Left hindlimb (tissue), 1 donor: ENCODE data around the gene DNHD1.
"Not testable (repeated sequence)": the region's sequence is repeated elsewhere in the genome, so short reads cannot be mapped to it uniquely, and the experiment has no call there.

Source experiments
- DNase-seq: peaks from one replicate; pipeline ENCODE4 v3.0.0-alpha.2; 2018

The DNHD1 gene

DNA sequence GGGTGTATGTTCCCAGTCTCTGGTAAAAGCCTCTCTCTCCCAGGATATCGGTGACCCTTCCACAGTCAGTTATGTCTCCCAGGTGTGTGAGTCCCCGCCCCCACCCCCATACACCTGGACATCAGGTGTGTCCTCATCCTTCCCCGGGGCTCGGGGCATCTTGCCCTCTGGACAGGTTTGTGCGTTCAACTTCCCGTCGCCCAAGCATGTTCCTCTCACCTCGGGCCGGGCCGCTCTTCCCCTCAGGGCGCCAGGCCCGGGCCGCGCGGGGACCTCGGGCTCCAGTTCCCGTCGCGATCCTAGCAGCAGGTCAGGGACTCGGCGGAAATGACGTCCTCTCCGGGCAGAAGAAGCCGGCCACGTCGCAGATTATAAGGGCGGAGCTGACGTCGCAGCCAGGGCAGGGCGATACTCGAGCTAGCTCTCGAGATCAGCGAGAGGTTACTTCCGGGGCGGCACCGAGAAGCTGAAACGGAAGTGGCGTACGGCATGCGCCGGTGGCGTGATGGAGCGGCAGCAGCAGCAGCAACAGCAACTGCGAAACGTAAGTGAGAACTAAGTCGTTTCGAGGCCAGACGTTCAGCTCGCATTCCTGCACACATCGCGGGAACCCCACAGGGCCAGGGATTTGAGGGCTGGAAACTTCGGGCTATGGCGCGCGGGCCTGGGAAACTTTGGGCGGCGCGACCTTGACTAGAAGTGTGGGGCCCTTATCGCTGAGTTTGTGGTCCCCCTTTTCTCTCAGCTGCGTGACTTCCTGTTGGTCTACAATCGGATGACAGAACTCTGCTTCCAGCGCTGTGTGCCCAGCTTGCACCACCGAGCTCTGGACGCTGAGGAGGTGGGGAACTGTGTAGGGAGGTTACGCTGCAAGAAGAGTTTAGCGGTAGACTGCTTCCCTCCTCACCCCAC lies 15.8 kb upstream of the DNHD1 start, which contains the start of the genes ARFIP2 and TIMM10B:
TSS of gene ARFIP2 (minus strand) at position 320 of the 912 bp plus-strand sequence. CDS start 910 bp downstream, outside the sequence.
TSS of gene TIMM10B (plus strand) at position 490 of the 912 bp plus-strand sequence. CDS start at position 506, 16 bp downstream.
- peak; percentile 99 for DNase-seq

- DNase-seq = no peak
Measured at GRCh38 chr11:6481924-6482275, 15.2 kb upstream of the DNHD1 start.

DNA sequence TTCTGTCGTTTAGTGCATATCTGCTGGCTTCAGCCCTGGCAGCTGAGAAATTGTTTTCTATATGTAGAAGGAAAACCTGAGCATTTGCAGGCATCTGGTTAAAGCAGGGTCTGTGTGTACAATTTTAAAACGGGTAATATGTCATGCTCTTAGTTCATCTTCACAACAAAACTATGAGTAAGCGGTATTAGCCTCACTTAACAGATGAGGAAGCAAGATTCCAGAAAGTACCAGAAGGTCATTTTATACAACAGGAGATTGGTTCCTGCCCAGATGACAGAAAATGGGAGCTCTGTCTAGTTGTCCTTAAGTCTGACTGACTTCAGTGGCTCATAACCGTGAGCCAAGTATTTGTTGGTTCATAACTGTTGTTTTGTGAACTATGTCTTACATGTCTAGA lies 14.6 kb upstream of the DNHD1 start:
- DNase-seq = no peak

GRCh38 chr11:6483015-6483414 lies 14.1 kb upstream of the DNHD1 start:
- no peak for DNase-seq

- no peak for DNase-seq
Measured at GRCh38 chr11:6485661-6486060, 11.4 kb upstream of the DNHD1 start.

DNA sequence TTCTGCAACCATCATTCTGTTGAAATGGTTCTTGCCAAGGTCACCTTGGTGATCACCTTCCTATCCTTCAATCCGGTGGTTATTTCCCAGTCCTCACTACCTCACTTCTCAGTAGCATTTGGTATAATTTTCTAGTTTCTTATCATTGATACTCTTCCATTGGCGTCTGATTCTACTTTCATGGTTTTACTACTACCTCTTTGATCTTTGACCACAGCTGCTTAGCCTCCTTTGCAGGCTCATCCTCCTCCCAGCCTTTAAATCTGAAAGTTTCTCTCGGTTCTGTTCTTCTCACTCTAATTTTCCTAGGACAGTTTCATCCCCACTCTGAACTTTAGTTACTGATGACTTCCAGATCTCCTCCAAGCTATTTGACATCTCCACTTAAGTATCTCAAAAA lies 10.8 kb upstream of the DNHD1 start:
- DNase-seq = no peak

GRCh38 chr11:6486938-6487337 lies 10.1 kb upstream of the DNHD1 start:
- no peak for DNase-seq

DNA sequence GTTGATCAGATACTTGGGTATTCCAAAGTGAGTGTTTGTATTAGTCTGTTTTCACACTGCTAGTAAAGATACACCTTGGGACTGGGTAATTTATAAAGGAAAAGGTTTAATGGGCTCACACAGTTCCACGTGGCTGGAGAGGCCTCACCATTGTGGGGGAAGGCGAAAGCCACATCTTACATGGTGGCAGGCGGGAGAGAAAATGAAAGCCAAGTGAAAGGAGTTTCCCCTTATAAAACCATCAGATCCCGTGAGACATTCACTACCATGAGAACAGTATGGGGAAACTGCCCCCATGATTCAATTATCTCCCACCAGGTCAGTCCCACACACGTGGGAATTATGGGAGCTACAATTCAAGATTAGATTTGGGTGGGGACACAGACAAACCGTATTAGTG lies 8.7 kb upstream of the DNHD1 start:
- no peak for DNase-seq

GRCh38 chr11:6488821-6489220 lies 8.3 kb upstream of the DNHD1 start:
- no peak for DNase-seq

GRCh38 chr11:6489306-6489705 lies 7.8 kb upstream of the DNHD1 start:
- no peak for DNase-seq

DNA sequence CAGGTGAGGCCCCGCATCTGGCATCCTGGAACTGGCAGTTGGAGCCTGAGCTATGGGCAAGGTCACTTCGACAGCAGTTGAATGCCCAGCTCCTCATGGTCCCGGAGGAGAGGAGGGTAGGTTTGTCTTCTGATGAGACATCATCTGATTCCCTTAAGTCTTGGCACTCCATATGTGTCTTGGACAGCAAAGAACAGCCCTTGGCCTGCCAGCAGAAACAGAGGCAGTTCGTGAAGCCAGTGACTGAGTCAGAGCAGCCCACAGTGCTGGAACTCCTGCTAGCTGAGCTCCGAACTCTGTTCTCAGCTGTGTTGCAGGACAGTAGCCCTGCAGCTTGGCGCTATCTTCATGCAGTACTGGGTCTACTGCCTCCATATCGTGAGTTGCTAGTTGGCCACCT lies 1.0 kb downstream of the DNHD1 start:
- DNase-seq = no peak

- no peak for DNase-seq
Measured at GRCh38 chr11:6498544-6498943, 1.5 kb downstream of the DNHD1 start.

DNA sequence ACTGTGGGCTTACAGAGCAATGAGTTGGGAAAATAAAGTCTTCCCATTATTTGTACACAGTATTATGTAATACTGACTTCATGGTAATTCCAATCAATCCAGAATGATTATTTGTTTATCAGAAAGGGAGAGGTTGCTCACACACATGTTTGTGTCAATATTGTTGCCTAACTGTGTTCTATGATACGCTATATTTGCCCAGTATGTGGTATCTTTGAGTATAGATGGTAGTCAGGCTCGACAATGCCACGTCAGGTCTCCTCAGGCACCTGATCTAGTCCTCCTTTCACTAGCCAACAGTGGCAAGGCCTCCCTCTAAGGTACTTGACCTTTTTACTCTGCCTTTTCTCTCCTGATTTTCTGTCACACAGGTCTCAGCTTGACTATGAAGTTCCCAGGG lies 5.3 kb downstream of the DNHD1 start:
- no peak for DNase-seq

DNA sequence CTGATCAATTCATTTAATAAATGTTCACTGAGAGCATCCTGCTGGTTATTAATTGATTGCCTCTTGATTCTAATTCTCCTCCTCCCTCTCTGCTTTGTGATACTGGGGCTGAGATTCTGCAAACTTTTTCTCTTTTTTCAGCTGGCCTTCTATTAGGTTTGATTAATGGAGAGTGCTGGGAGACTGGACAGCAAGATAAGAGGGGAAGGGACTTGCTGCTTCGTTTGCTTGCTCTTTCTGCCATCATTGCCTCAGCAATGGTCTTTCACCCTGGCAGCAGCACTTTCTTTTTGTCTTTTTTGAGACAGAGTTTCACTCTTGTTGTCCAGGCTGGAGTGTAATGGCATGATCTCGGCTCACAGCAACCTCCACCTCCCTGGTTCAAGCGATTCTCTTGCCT lies 7.1 kb downstream of the DNHD1 start:
- DNase-seq = no peak

DNA sequence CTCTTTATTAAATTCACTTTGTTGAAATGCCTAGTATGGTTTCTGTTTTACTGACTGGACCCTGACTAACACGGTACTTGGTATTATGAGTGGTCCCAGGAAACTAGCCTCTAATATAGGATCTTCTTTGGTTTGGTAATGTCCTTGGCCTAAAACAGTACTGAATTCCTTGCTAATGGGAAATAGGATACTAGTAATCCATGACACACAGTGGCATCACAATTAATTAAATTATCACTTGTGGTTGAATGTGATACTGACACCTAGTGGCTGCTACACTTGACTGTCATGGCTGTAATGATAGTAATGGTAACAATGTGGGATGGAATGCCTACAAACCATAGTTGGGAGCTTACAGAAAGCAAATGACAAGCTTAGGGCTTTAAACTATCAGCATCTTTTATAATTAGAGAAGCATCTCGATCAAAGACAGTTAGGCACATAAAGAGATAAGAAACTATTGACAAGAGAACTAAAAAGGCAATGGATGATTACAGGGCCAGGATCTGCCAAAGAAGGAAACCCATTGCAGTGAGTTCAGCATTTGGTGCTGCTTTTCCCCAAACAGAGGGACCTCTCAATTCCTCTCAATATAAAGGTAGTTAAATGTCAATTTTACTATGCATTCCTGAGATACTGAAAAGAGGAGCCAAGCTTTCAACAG lies 8.6 kb downstream of the DNHD1 start:
- DNase-seq = no peak

GRCh38 chr11:6516865-6517264 lies 19.8 kb downstream of the DNHD1 start:
- DNase-seq = no peak

DNA sequence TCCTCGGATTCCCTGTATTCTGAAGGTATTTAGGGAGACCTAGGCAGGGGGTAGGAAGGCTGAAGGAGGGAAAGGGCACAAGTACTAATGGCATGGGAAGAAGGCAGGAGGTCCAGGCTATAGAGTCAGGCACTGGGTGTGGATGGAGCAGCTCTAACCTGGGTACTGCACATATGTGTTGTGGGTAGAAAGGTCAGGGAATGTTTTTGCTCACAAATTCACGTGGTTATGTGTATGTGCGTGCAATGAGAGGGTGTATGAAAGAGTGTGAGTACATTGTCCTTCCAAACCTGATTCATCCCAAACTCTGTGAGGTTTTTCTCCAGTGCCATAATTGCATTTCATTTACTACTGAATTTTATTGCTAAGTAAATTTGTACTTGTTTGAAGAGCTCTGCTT lies 23.2 kb downstream of the DNHD1 start:
- no peak for DNase-seq

GRCh38 chr11:6521946-6522345 lies 24.9 kb downstream of the DNHD1 start:
- DNase-seq = not testable (repeated sequence)

- DNase-seq = no peak
Measured at GRCh38 chr11:6523253-6523652, 26.2 kb downstream of the DNHD1 start.

GRCh38 chr11:6526411-6527135 lies 29.5 kb downstream of the DNHD1 start:
- DNase-seq = no peak

DNA sequence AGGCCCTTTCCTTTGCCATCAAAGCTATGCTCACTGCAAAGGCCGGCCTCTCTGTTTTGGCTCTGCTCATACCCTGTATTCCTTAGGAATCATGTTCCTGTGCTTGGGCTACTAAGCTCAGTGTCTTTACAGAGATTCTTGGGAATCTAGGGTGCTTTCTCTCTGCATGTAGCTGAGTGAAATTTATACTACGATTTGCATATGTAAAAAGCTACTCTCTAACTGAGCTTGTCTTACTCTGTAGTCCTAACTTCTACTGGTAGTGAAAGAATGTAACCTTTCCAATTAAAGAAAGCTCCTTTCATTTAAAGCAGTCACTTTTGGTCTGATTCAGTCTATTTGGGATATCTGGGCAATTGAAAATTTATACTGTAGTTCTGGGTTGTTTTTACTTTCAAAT lies 32.2 kb downstream of the DNHD1 start:
- no peak for DNase-seq

DNA sequence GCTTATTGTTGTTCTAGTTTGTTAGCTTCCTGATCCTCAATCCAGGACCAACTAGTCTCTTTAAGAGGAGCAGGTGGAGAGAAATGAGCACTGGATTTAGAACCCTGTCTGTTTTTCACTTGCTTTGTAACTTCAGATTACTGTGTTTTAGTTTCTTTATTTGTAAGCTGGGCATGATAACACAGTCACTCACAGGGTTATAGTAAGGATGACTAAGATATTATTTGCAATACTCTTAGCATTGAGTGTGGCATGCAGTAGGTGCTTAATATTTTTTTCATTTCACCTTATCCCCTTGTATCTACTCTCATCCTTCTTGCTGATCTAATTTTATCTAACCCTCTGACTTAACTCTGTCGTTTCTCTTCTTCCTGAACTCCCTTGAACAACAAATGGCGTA lies 33.8 kb downstream of the DNHD1 start:
- DNase-seq = no peak

DNA sequence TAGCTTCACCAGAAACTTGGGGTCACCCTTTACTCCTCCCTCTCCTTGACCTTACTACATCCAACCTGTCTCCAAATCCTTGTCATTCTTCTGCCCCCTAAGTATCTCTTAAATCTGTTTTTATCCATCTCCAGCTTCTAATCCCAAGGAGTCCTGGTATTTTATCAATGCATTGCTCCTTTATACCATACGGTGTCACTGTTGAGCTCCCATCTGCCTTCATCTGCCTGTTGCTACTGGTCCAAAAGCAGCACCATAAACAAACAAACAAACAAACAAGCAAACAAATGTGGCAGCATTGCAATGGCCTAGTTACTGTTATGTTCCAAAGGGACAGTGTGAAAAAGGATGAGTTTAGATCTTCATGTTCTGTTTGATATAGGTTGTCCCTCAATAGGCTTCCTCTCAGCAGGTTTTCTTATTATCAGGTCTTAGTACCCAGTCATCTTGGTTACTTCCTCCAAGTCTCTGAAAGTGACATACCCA lies 34.2 kb downstream of the DNHD1 start:
- DNase-seq = no peak
